Measurements from ENCODE around the gene ZNF511. TPM values are rescaled to one million over a fixed set of nuclear protein-coding genes. Genes with fewer than 3 reads are reported as not detected.

Gene ZNF511
- total RNA-seq, 4 donors from 2014 or later = 21.8 to 104 (median 27.2) TPM

- H3K9me3 ChIP-seq = no peaks in the 10 kb centered on the region
- no peaks in the 10 kb centered on the region for H3K4me1 ChIP-seq
- H3K27me3 ChIP-seq = no peaks in the 10 kb centered on the region
- TF ChIP-seq EP300 (IDR thresholded peaks at IDR 0.05; ENCODE audit: low read depth) = no peak
- no peak for TF ChIP-seq POLR2AphosphoS5 (IDR thresholded peaks at IDR 0.05)
- no peak for TF ChIP-seq POLR2A (IDR thresholded peaks at IDR 0.05)
- no peak for TF ChIP-seq CTCF (IDR thresholded peaks at IDR 0.05)
- WGBS, 2 donors (ENCODE audit: low coverage in 1 of 2) = 93 to 100% methylated on average over 4 to 24 of the region's 24 CpGs
- in situ Hi-C loops (cut with MboI; ENCODE audit: low pct_ligation_motif_present in 1 of 4, low pct_unique_long_range_greater_than_20kb in 1 of 4, low sequenced_read_pairs in 3 of 4) (no loop called here), intact Hi-C loops (cut with DNase I; ENCODE audit: low total_unique reads) (no loop called here)
- peaks cover 0 to 82% (median 32%) of the 10 kb centered on the region in 4 donors for H3K36me3 ChIP-seq
- no peak overlapping the region for H3K4me3 ChIP-seq
- H3K27ac ChIP-seq = no peak overlapping the region
- DNase-seq = no peak
These were observed 19.0 kb upstream of the ZNF511 start for GRCh38 chr10:133289761-133290160.

GRCh38 chr10:133292919-133293809 is 15.6 kb upstream of the ZNF511 start:
- Histone ChIP-seq H3K9me3 (no peaks in the 10 kb centered on the region), H3K27ac (no peak overlapping the region), H3K27me3 (no peaks in the 10 kb centered on the region), H3K4me3 (no peak overlapping the region), H3K4me1 (no peaks in the 10 kb centered on the region), H3K36me3 (peaks cover 0 to 78% (median 35%) of the 10 kb centered on the region in 4 donors)
- no peak for TF ChIP-seq POLR2A (IDR thresholded peaks at IDR 0.05)
- TF ChIP-seq POLR2AphosphoS5 (IDR thresholded peaks at IDR 0.05) = no peak
- no peak for TF ChIP-seq CTCF (IDR thresholded peaks at IDR 0.05)
- TF ChIP-seq EP300 (IDR thresholded peaks at IDR 0.05; ENCODE audit: low read depth) = no peak
- 92 to 93% methylated on average over 5 to 37 of the region's 38 CpGs for WGBS, 2 donors (ENCODE audit: low coverage in 1 of 2)
- no peak for DNase-seq
- intact Hi-C loops (cut with DNase I; ENCODE audit: low total_unique reads) (no loop called here), in situ Hi-C loops (cut with MboI; ENCODE audit: low pct_ligation_motif_present in 1 of 4, low pct_unique_long_range_greater_than_20kb in 1 of 4, low sequenced_read_pairs in 3 of 4) (no loop called here)

GRCh38 chr10:133293810-133294119 is 14.9 kb upstream of the ZNF511 start:
- Histone ChIP-seq H3K9me3 (no peaks in the 10 kb centered on the region), H3K36me3 (peaks cover 0 to 78% (median 35%) of the 10 kb centered on the region in 4 donors), H3K4me1 (no peaks in the 10 kb centered on the region), H3K27me3 (no peaks in the 10 kb centered on the region), H3K27ac (no peak overlapping the region), H3K4me3 (no peak overlapping the region)
- in situ Hi-C loops (cut with MboI; ENCODE audit: low pct_ligation_motif_present in 1 of 4, low pct_unique_long_range_greater_than_20kb in 1 of 4, low sequenced_read_pairs in 3 of 4) = no loop called here
- WGBS, 2 donors (ENCODE audit: low coverage in 1 of 2) = 97% methylated on average over 10 of the region's 10 CpGs; no CpG with 5 or more reads in 1 of the 2 donors
- TF ChIP-seq POLR2AphosphoS5 (IDR thresholded peaks at IDR 0.05) (no peak), EP300 (IDR thresholded peaks at IDR 0.05; ENCODE audit: low read depth) (no peak), CTCF (IDR thresholded peaks at IDR 0.05) (no peak), POLR2A (IDR thresholded peaks at IDR 0.05) (no peak)
- intact Hi-C loops (cut with DNase I; ENCODE audit: low total_unique reads) = no loop called here
- no peak for DNase-seq

GRCh38 chr10:133294189-133294588 is 14.5 kb upstream of the ZNF511 start:
- TF ChIP-seq EP300 (IDR thresholded peaks at IDR 0.05; ENCODE audit: low read depth) (no peak), CTCF (IDR thresholded peaks at IDR 0.05) (no peak), POLR2AphosphoS5 (IDR thresholded peaks at IDR 0.05) (no peak), POLR2A (IDR thresholded peaks at IDR 0.05) (no peak)
- WGBS, 2 donors (ENCODE audit: low coverage in 1 of 2) = 90 to 93% methylated on average over 5 to 15 of the region's 15 CpGs
- intact Hi-C loops (cut with DNase I; ENCODE audit: low total_unique reads) = no loop called here
- in situ Hi-C loops (cut with MboI; ENCODE audit: low pct_ligation_motif_present in 1 of 4, low pct_unique_long_range_greater_than_20kb in 1 of 4, low sequenced_read_pairs in 3 of 4) = no loop called here
- H3K4me3 ChIP-seq = no peak overlapping the region
- H3K27me3 ChIP-seq = no peaks in the 10 kb centered on the region
- peaks cover 0 to 78% (median 35%) of the 10 kb centered on the region in 4 donors for H3K36me3 ChIP-seq
- no peaks in the 10 kb centered on the region for H3K9me3 ChIP-seq
- no peaks in the 10 kb centered on the region for H3K4me1 ChIP-seq
- DNase-seq = no peak
- no peak overlapping the region for H3K27ac ChIP-seq

Measured in transverse colon (tissue), 4 donors.